ENCODE measurements around the gene DCDC2C.

DCDC2C gene

GRCh38 chr2:3677436-3677835, 25.9 kb upstream of the DCDC2C start:
- POLR2A ChIA-PET: no interaction called here

GRCh38 chr2:3678212-3678611, 25.2 kb upstream of the DCDC2C start:
- Histone ChIP-seq H3K27ac (ENCODE audit: extremely low read depth, low read depth, low read length) (no peak overlapping the region), H3K9me3 (ENCODE audit: control insufficient read depth, insufficient read depth, low read depth, low read length) (no peaks in the 10 kb centered on the region), H3K4me1 (ENCODE audit: control insufficient read depth, insufficient read depth, low read length) (no peaks in the 10 kb centered on the region), H3K36me3 (ENCODE audit: control insufficient read depth in 2 of 2, insufficient read depth in 1 of 2, low read length in 2 of 2) (no peaks in the 10 kb centered on the region), H3K4me3 (ENCODE audit: low read depth, low read length) (no peak overlapping the region)
- ChIA-PET POLR2A (no interaction called here), CTCF (no interaction called here)
- TF ChIP-seq, protein P1, sequence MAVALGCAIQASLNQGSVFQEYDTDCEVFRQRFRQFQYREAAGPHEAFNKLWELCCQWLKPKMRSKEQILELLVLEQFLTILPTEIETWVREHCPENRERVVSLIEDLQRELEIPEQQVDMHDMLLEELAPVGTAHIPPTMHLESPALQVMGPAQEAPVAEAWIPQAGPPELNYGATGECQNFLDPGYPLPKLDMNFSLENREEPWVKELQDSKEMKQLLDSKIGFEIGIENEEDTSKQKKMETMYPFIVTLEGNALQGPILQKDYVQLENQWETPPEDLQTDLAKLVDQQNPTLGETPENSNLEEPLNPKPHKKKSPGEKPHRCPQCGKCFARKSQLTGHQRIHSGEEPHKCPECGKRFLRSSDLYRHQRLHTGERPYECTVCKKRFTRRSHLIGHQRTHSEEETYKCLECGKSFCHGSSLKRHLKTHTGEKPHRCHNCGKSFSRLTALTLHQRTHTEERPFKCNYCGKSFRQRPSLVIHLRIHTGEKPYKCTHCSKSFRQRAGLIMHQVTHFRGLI (tag by site-specific recombination; IDR thresholded peaks at IDR 0.05): no peak

More at GRCh38 chr2:3677436-3677835, 25.9 kb upstream of the DCDC2C start:
- Histone ChIP-seq H3K36me3 (ENCODE audit: control insufficient read depth in 2 of 2, insufficient read depth in 1 of 2, low read length in 2 of 2) (no peaks in the 10 kb centered on the region), H3K4me1 (ENCODE audit: control insufficient read depth, insufficient read depth, low read length) (no peaks in the 10 kb centered on the region), H3K9me3 (ENCODE audit: control insufficient read depth, insufficient read depth, low read depth, low read length) (no peaks in the 10 kb centered on the region), H3K4me3 (ENCODE audit: low read depth, low read length) (no peak overlapping the region), H3K27ac (ENCODE audit: extremely low read depth, low read depth, low read length) (no peak overlapping the region)
- CTCF ChIA-PET: no interaction called here
- no peak for TF ChIP-seq ZNF324 (tag by site-specific recombination; IDR thresholded peaks at IDR 0.05)
- TF ChIP-seq MYNN (tag by site-specific recombination; IDR thresholded peaks at IDR 0.05; ENCODE audit: borderline replicate concordance): no peak
- no peak for TF ChIP-seq OSR2 (tag by site-specific recombination; IDR thresholded peaks at IDR 0.05)

- POLR2A ChIA-PET: no interaction called here
- H3K4me1 ChIP-seq (ENCODE audit: control insufficient read depth, insufficient read depth, low read length): no peaks in the 10 kb centered on the region
- H3K36me3 ChIP-seq (ENCODE audit: control insufficient read depth in 2 of 2, insufficient read depth in 1 of 2, low read length in 2 of 2): no peaks in the 10 kb centered on the region
- CTCF ChIA-PET: interaction anchor here (0.6 kb wide), 1 partner anchor 9 kb away, joined by 4 read pairs; no protein-coding TSS in a partner anchor
- no peak overlapping the region for H3K4me3 ChIP-seq (ENCODE audit: low read depth, low read length)
- no peak overlapping the region for H3K27ac ChIP-seq (ENCODE audit: extremely low read depth, low read depth, low read length)
- TF ChIP-seq ZNF148 (tag by site-specific recombination; IDR thresholded peaks at IDR 0.05; ENCODE audit: borderline replicate concordance): no peak
- TF ChIP-seq KLF9 (tag by site-specific recombination; IDR thresholded peaks at IDR 0.05; ENCODE audit: low read depth): no peak
- no peaks in the 10 kb centered on the region for H3K9me3 ChIP-seq (ENCODE audit: control insufficient read depth, insufficient read depth, low read depth, low read length)
Observed at GRCh38 chr2:3679180-3679579, 24.2 kb upstream of the DCDC2C start.

DNA sequence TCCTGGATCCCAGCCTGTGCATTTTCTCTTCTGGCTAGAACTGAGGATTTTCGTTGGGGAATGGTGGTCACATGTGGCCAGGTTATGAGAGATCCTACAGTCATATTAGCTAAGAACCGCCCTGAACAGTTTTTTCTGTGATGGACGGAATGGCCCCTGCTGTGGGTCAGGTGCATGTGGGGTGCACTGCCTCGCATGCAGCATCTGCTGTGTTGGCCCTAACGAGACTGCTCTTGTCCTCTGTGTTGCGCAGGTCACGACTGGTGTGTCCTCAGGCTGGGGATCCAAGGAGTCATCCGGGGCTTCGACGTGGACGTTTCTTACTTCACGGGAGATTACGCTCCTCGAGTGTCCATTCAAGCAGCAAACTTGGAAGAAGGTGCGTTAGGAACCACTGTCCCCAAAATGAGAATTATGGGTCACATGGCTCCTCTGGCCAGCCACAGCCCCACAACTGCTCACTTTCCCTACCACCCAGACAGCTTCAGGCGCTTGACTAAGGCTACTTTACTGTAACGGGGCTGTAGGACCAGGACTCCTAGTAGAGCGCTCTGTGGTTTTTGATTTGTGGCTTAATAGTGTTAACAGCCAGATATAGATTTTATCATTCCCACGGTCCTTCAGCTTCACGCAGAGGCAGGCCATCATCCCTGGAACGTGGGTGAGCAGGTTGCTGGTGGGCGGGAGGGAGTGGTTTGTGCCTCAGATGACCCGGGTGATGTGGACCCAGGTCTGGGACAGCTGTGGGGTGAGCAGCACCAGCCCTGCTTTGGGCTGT, 23.6 kb upstream of the DCDC2C start:
- H3K36me3 ChIP-seq (ENCODE audit: control insufficient read depth in 2 of 2, insufficient read depth in 1 of 2, low read length in 2 of 2): no peaks in the 10 kb centered on the region
- CTCF ChIA-PET: interaction anchor here (0.6 kb wide), 1 partner anchor 8 kb away, joined by 4 read pairs; no protein-coding TSS in a partner anchor
- H3K27ac ChIP-seq (ENCODE audit: extremely low read depth, low read depth, low read length): no peak overlapping the region
- POLR2A ChIA-PET: no interaction called here
- no peak overlapping the region for H3K4me3 ChIP-seq (ENCODE audit: low read depth, low read length)
- H3K9me3 ChIP-seq (ENCODE audit: control insufficient read depth, insufficient read depth, low read depth, low read length): no peaks in the 10 kb centered on the region
- no peaks in the 10 kb centered on the region for H3K4me1 ChIP-seq (ENCODE audit: control insufficient read depth, insufficient read depth, low read length)
- no peak for TF ChIP-seq ZNF514 (tag by site-specific recombination; IDR thresholded peaks at IDR 0.05)
- no peak for TF ChIP-seq ZNF404 (tag by site-specific recombination; IDR thresholded peaks at IDR 0.05)
- no peak for TF ChIP-seq ZNF311 (tag by site-specific recombination; IDR thresholded peaks at IDR 0.05; ENCODE audit: borderline replicate concordance)
- no peak for TF ChIP-seq ZNF138 (tag by site-specific recombination; IDR thresholded peaks at IDR 0.05; ENCODE audit: borderline replicate concordance)
- TF ChIP-seq, protein P2, sequence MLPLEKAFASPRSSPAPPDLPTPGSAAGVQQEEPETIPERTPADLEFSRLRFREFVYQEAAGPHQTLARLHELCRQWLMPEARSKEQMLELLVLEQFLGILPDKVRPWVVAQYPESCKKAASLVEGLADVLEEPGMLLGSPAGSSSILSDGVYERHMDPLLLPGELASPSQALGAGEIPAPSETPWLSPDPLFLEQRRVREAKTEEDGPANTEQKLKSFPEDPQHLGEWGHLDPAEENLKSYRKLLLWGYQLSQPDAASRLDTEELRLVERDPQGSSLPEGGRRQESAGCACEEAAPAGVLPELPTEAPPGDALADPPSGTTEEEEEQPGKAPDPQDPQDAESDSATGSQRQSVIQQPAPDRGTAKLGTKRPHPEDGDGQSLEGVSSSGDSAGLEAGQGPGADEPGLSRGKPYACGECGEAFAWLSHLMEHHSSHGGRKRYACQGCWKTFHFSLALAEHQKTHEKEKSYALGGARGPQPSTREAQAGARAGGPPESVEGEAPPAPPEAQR (tag by site-specific recombination; IDR thresholded peaks at IDR 0.05): no peak
- no peak for TF ChIP-seq ZNF133 (tag by site-specific recombination; IDR thresholded peaks at IDR 0.05)
- no peak for TF ChIP-seq GLI4 (tag by site-specific recombination; IDR thresholded peaks at IDR 0.05)
- TF ChIP-seq KLF16 (tag by site-specific recombination; IDR thresholded peaks at IDR 0.05): no peak
- TF ChIP-seq, protein P3, sequence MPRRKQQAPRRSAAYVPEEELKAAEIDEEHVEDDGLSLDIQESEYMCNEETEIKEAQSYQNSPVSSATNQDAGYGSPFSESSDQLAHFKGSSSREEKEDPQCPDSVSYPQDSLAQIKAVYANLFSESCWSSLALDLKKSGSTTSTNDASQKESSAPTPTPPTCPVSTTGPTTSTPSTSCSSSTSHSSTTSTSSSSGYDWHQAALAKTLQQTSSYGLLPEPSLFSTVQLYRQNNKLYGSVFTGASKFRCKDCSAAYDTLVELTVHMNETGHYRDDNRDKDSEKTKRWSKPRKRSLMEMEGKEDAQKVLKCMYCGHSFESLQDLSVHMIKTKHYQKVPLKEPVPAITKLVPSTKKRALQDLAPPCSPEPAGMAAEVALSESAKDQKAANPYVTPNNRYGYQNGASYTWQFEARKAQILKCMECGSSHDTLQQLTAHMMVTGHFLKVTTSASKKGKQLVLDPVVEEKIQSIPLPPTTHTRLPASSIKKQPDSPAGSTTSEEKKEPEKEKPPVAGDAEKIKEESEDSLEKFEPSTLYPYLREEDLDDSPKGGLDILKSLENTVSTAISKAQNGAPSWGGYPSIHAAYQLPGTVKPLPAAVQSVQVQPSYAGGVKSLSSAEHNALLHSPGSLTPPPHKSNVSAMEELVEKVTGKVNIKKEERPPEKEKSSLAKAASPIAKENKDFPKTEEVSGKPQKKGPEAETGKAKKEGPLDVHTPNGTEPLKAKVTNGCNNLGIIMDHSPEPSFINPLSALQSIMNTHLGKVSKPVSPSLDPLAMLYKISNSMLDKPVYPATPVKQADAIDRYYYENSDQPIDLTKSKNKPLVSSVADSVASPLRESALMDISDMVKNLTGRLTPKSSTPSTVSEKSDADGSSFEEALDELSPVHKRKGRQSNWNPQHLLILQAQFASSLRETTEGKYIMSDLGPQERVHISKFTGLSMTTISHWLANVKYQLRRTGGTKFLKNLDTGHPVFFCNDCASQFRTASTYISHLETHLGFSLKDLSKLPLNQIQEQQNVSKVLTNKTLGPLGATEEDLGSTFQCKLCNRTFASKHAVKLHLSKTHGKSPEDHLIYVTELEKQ (tag by site-specific recombination; IDR thresholded peaks at IDR 0.05; ENCODE audit: borderline replicate concordance): no peak
- no peak for TF ChIP-seq TRIM28 (IDR thresholded peaks at IDR 0.05; ENCODE audit: borderline replicate concordance, low read length)
- TF ChIP-seq TCF7L2 (IDR thresholded peaks at IDR 0.05; ENCODE audit: borderline replicate concordance, low read depth, low read length): no peak
- no peak for TF ChIP-seq GLI2 (tag by site-specific recombination; IDR thresholded peaks at IDR 0.05; ENCODE audit: borderline replicate concordance, low read depth)

Data from HEK293 (cell line).